GM21367 (cell line): ENCODE measurements around the gene KIAA0408.

Experiments
- ATAC-seq: cut with Tn5 transposase; IDR thresholded peaks from one replicate; pipeline ENCODE4 v1.9.1; 2021; ENCODE audit not compliant: unreplicated experiment

KIAA0408 gene

DNA sequence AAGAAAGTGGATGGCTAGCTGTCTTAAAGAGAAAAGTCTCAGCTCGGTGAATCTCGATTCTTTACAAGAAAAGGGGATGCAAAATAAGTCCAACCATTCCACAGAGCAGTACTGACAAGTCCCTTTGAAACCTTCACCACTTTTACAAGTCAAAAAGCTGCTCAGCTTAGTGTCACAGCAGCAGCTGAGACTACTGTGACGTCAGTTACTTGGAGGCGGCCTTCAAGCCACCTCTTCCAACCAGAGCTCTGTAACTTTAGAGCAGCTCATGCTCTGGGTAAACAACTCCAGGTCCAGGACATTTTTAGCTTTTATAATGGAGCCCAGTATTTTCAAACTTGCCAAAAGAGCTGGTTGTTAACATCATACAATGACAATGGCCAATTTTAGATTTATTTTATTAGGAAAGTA, at the start of gene KIAA0408:
TSS of gene KIAA0408 (minus strand) at position 159 of the 411 bp plus-strand sequence. CDS start 5,408 bp downstream, outside the sequence.
- ATAC-seq = no peak

GRCh38 chr6:127506894-127507293, 47.7 kb upstream of the KIAA0408 start:
- ATAC-seq = no peak

DNA sequence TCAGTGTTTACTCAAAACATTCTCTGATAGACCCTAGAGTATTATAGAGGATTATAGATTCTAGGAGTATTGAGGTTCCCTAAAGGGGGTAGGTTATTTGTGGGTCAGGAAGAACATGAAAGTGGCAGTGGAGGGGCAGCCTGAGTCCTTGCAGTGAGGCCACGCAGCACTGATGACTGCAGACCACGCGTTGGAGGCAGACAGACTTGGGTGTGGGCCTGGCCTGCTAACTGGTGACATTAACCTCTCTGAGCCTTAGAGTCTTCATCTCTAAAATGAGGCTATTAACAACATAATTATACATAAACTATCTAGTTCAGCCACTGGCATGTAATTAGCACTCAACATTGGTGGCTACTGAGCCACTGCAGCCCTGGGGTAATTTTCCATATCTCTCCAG, 43.8 kb upstream of the KIAA0408 start:
- no peak for ATAC-seq

DNA sequence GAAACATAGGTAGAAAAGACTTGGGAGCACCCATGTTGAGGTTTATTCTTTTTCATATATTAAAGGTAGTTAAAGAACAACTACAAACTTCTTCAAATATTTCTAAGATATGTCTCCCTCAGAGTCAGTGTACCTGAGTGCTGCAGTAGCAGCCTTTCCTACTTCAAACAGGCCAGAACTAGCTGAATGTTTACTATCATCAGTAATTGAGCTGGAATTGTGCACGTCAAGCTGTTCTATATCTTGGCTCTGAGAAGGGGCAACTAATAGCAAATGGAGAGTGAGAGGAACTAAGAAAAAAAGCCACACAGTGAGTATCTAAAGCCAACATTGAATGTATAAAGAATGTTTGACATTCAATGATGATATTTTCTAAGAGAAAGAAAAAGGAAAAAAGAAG, 38.2 kb upstream of the KIAA0408 start:
- no peak for ATAC-seq

GRCh38 chr6:127496471-127496870, 37.3 kb upstream of the KIAA0408 start:
- no peak for ATAC-seq

- ATAC-seq = no peak
Observed at GRCh38 chr6:127494240-127494767, 35.1 kb upstream of the KIAA0408 start.

DNA sequence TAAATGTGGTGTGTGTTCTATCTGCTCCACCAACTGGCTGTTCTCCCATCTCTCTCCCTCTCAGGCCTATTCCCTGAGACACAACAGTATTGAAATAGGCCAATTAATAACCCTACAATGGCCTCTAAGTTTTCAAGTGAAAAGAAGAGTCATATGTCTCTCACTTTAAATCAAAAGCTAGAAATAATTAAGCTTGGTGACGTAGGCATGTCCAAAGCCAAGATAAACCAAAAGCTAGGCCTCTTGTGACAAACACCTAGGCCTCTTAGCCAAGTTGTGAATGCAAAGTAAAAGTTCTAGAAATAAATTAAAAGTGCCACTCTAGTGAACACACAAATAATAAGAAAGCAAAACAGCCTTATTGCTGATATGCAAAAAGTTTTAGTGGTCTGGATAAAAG, 30.1 kb upstream of the KIAA0408 start:
- ATAC-seq = no peak

- no peak for ATAC-seq
Observed at GRCh38 chr6:127486934-127487333, 27.7 kb upstream of the KIAA0408 start.

DNA sequence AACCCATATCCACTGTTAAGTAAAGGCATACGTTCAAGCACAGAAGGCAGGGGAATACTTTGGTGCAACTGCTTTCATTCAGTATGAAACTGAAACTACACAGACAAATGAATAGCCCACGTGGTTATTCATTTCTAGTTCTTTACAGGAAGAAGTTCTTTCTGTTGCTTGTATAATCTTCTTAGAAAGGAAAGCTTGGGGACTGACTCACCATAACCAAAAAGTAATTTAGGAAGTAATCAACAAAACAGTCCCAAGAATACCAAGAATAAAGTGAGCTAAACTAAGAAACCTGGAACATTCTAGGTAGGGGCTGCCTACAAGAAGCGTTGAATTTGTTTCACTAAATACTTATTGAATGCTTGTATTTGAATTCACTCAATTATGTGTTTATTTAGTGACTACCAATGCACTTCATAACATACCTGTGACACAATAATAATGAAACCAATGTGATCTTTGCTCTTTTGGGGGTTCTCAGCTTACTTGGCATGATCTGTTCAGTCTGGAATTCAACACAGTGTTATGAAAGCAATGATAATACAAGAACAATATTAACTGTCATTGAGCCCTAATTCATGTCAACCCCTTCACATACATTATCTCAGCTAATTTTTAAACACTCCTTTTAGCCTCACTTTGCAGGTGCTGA, 25.1 kb upstream of the KIAA0408 start:
- peak; percentile 100 for ATAC-seq

DNA sequence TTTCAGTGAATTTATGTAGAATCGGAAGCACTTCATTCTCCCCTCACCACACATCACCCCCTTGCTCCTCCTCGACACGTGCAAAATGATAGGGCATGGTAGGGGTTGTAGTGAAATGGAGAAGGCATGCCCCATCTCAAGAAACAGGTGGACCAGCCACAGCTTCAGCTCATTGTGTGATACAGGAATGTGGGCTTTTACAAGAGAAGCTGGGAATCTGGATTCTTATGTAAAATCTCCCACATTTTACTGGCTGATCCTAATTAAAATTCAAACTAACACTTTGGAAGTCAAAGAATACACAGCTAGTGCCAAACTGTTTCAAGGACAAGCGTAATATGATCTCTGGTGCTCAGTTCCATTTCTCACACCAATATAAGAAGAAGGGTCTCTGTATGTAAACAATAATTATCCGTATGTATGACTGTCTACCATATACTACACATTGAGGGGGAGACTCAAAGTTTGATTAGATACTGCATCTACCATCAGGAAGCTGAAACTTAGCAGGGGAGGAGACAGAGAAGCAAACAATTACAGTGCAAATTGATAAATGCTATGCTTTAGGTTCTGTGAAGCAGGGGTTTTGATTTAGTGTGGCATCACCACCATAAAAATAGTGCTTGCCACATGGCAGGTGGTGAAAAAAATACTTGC, 24.3 kb upstream of the KIAA0408 start:
- ATAC-seq = peak; percentile 5

- no peak for ATAC-seq
Observed at GRCh38 chr6:127482325-127482724, 23.1 kb upstream of the KIAA0408 start.

DNA sequence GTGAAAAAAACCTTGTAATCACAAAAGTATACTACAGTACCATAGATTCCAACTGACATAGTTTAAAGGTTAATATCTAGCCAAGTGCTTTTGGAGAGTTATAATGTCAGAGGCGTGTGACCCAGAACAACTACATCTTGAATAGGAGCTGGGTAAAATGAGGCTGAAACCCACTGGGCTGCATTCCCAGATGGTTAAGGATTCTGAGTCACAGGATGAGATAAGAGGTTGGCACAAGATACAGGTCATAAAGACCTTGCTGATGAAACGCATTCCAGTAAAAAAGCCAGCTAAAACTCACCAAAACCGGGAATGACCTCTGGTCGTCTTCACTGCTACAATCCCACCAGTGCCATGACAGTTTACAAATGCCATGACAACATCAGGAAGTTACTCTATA, 22.4 kb upstream of the KIAA0408 start:
- no peak for ATAC-seq

- ATAC-seq = no peak
Observed at GRCh38 chr6:127481111-127481510, 21.9 kb upstream of the KIAA0408 start.

DNA sequence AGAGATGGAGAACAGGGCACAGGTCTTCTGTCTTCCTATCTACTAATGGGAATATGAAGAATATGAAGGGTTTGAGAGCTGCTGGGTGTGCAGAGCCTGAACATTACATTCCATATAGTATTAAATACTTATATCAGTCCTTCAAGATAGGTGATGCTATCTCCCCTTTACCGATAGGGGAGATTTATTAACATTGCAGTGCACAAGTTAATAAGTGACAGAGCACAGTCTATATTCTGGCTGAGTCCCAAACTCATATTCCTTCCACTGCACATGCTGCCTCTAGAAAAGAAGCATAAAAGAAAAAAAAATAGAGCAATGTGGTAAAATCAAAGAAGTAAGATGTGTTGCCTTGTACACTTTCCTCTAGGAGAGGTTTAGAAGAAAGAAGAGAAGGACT, 18.5 kb upstream of the KIAA0408 start:
- no peak for ATAC-seq

DNA sequence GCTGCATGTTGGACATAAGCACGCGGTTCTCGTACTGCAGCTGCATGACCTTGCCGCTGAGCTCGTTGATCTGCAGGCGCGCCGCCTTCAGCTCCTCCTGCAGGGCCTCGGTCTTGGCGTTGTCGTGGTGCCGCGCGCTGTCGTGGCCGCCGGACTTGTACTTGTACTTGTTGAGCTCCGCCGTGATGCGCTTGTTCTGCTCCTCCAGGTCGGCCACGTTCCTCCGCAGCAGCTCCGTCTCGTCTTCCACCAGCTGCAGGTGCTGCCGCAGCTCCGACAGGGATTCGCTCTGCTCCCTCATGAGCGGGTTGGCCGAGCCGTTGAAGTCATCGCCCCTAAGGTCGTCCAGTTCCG, 16.6 kb upstream of the KIAA0408 start:
- no peak for ATAC-seq

- no peak for ATAC-seq
Observed at GRCh38 chr6:127475135-127475822, 16.1 kb upstream of the KIAA0408 start.

- ATAC-seq = no peak
Observed at GRCh38 chr6:127471379-127472255, 12.4 kb upstream of the KIAA0408 start.

DNA sequence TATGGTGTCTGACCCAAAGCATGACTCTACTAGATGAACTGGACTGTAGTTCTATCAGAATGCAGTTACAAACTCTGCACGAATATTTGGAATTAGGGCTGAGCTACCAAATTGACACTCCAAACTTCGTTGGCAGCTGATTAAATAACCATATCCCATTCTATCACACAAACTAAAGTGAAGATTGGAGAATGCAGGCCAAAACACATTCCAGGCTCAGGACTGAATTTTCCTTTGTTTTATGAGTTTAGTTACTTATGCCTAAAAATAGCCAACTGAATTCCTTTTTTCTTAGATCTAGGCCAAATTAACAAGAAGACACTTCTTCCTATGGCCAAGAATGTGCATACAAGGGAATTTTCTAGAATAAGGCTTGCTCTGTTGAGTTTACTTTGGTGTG, 9.7 kb upstream of the KIAA0408 start:
- ATAC-seq = no peak

DNA sequence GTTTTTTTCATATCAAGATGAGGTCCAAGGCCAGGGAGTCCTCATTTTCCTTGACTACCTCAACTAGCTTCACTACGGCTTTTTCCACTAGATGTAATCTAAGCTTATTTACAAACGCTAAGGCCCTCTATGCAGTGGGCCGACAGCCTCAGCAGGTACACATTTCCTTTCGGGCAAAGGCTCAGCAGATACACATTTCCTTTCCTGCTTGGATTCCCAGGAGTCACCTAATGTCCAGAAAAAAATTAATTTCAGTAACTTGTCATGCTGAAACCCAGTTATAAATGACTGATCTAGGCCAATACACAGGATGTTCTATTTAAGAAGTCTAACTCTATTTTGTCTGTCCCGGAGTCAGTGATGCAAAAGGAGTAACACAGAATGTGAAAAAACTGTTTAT, 7.2 kb upstream of the KIAA0408 start:
- ATAC-seq = no peak

DNA sequence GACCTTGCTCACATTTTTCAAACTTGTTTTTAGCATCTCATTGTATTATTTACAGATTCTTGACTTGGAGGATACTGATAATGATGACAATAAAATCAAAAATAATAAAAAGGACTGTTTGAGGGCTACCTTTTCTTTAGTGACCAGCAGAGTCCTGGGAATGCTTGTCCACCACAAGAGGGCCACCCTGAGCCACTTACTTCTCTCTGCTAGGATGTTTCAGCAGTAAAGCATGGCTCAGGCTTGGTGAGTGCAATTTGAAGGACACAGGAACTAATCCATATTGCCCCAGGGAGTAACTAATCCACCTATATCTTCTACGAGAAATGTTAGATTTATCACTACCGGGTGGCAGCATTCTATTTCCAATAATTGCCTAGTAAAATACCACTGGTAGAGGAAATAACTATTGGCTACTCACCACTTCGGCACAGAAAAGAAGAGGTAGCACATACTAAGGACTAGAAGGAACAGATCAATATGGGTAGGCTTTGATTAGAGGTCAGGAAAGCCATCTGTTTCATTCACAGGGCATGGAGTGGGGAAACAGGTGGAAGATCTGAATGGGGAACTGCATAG, 5.8 kb upstream of the KIAA0408 start:
- peak; percentile 96 for ATAC-seq
